Measurements from ENCODE around the gene MYL3. TPM values are rescaled to one million over a fixed set of nuclear protein-coding genes. Genes with fewer than 3 reads are reported as not detected.

The MYL3 gene
- total RNA-seq, 1 donor from 2014 or later, result 7,440 TPM

- no peak overlapping the region for H3K27ac ChIP-seq (replicated peaks)
- peaks cover 56% of the 10 kb centered on the region for H3K9me3 ChIP-seq (replicated peaks)
- no peak for DNase-seq
- H3K36me3 ChIP-seq, result peaks cover 43% of the 10 kb centered on the region
- H3K4me1 ChIP-seq, result peaks cover 3% of the 10 kb centered on the region
- no peak overlapping the region for H3K4me3 ChIP-seq
- H3K27me3 ChIP-seq (ENCODE audit: low read depth), result no peaks in the 10 kb centered on the region
- no peak for TF ChIP-seq CTCF (IDR thresholded peaks at IDR 0.05; ENCODE audit: borderline replicate concordance)
- intact Hi-C loops (cut with micrococcal nuclease), result no loop called here
Observed at GRCh38 chr3:46838301-46838700, 24.9 kb downstream of the MYL3 start.

DNA sequence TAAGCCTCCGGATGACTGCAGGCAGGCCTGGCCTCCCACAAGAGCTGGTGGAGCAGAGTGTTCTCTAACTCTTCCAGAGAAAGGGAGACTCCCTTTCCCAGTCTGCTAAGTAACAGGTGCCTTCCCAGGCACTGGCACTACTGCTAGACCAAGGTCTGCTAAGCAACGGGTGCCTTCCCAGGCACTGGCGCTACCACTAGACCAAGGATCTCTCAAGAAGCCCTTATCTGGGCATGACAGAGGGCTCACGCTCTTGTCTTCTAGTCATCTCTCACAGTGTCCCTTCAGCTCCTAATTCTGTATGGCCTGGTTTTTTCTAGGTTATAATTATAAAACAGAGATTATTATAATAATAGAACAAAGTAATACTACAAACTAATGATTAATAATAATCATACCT lies 27.8 kb downstream of the MYL3 start:
- Histone ChIP-seq H3K27me3 (ENCODE audit: low read depth) (no peaks in the 10 kb centered on the region), H3K9me3 (replicated peaks) (peaks cover 29% of the 10 kb centered on the region), H3K4me3 (no peak overlapping the region), H3K4me1 (peaks cover 3% of the 10 kb centered on the region), H3K27ac (replicated peaks) (no peak overlapping the region), H3K36me3 (peaks cover 46% of the 10 kb centered on the region)
- intact Hi-C loops (cut with micrococcal nuclease), result no loop called here
- DNase-seq, result no peak
- no peak for TF ChIP-seq CTCF (IDR thresholded peaks at IDR 0.05; ENCODE audit: borderline replicate concordance)

DNA sequence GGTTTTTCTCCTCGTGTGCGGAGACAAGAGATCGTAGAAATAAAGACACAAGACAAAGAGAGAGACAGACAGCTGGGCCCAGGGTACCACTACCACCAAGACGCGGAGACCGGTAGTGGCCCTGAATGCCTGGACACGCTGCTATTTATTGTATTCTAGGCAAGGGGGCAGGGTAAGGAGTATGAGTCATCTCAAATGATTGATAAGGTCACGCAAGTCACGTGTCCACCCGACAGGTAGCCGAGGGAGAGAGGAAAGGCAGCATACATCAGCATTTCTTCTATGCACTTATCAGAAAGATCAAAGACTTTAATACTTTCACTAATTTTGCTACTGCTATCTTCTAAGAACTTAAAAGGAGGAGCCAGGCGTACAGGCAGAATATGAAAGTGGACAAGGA lies 28.2 kb downstream of the MYL3 start:
- intact Hi-C loops (cut with micrococcal nuclease), result no loop called here
- no peak for DNase-seq
- no peak for TF ChIP-seq CTCF (IDR thresholded peaks at IDR 0.05; ENCODE audit: borderline replicate concordance)
- no peaks in the 10 kb centered on the region for H3K27me3 ChIP-seq (ENCODE audit: low read depth)
- H3K36me3 ChIP-seq, result peaks cover 43% of the 10 kb centered on the region
- peaks cover 25% of the 10 kb centered on the region for H3K9me3 ChIP-seq (replicated peaks)
- H3K4me1 ChIP-seq, result no peaks in the 10 kb centered on the region
- H3K4me3 ChIP-seq, result no peak overlapping the region
- H3K27ac ChIP-seq (replicated peaks), result no peak overlapping the region

- H3K4me3 ChIP-seq, result no peak overlapping the region
- H3K36me3 ChIP-seq, result peaks cover 54% of the 10 kb centered on the region
- peaks cover 11% of the 10 kb centered on the region for H3K9me3 ChIP-seq (replicated peaks)
- H3K4me1 ChIP-seq, result no peaks in the 10 kb centered on the region
- TF ChIP-seq CTCF (IDR thresholded peaks at IDR 0.05; ENCODE audit: borderline replicate concordance), result no peak
- H3K27me3 ChIP-seq (ENCODE audit: low read depth), result no peaks in the 10 kb centered on the region
- intact Hi-C loops (cut with micrococcal nuclease), result no loop called here
- no peak for DNase-seq
- no peak overlapping the region for H3K27ac ChIP-seq (replicated peaks)
Observed at GRCh38 chr3:46833346-46834300, 29.6 kb downstream of the MYL3 start.

DNA sequence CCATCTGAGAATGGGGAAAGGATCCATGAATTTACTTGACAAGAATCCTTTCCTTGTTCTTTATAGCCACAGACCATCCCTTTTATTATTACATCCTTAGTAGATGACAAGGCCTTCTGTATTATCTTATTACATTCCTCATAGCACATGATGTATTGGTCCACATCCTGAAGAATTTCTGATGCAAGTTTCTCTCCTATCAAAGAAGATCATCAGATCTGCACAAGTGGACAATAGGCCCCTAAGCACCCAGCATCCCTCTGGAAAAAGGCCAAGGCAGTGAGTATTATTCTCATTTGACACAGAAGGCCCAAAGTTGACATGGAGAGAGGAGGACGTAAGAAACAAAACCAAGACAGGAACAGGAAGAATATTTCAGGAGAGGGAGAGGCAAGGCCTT lies 31.4 kb downstream of the MYL3 start:
- peaks cover 56% of the 10 kb centered on the region for H3K36me3 ChIP-seq
- no peaks in the 10 kb centered on the region for H3K27me3 ChIP-seq (ENCODE audit: low read depth)

More for the DNA sequence above, 31.4 kb downstream of the MYL3 start:
- Histone ChIP-seq H3K4me1 (no peaks in the 10 kb centered on the region), H3K9me3 (replicated peaks) (no peaks in the 10 kb centered on the region), H3K4me3 (no peak overlapping the region), H3K27ac (replicated peaks) (no peak overlapping the region)
- intact Hi-C loops (cut with micrococcal nuclease), result no loop called here
- no peak for DNase-seq
- no peak for TF ChIP-seq CTCF (IDR thresholded peaks at IDR 0.05; ENCODE audit: borderline replicate concordance)

Data from left ventricle myocardium inferior (tissue), 1 donor.